Choroid plexus epithelial cell (primary cell): Measurements from ENCODE around the gene BCL7A.

Source experiments
- DNase-seq: peaks from one replicate; pipeline ENCODE4 v3.0.0-alpha.2; 2010; ENCODE audit warnings: low read depth
- H3K4me3 ChIP-seq: 2 replicates; pipeline ENCODE4 v1.5.1; 2011; ENCODE audit warnings: low read depth, mild to moderate bottlenecking, control low read depth, low read length, moderate library complexity
- TF ChIP-seq, protein P1 (sequence below): conservative IDR thresholded peaks from 2 replicates; pipeline ENCODE4 v1.5.1; 2011; ENCODE audit warnings: low read depth, mild to moderate bottlenecking, control low read depth, inconsistent platforms, low read length, moderate library complexity

The BCL7A gene

DNA sequence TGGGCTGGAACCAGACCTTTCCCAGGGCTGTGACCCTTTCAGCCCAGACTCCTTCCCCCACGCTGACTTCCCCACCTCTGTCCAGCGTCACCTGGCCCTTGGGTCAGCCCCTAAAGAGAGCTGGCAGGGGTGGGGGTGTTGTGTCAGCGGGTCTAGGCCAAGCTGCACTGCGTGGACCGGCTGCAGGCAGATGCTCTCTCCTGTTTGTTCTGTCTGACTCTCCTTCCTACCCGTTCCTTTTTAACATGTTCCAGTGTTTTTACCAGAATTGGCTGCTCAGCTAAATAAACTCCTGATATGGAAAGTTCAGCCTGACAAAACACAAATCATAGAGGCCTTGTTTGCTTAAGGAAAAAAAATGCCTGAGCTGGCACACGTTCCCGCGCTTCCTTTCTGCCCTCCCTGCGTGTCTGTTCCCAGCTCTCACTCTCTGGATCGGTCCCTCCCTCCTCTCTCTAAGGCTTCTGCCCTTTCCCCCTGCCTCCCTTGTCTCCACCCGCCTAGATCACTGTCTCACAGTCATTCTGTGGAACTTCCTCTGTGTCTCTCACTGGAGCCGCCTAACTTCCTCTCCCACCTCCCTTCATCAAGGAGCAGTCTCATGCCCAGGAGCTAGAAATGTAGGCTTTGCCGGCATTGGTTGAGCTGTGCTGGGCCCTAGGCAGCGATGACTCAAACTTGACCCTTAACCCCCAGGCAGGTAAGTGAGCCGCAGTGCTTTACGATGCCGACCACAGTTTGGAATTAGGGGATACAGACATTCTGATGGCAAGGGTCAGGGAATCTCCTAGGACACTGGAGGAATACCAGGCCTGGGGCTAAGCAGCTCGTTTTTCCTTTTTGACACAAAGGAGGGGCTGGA, 41.4 kb downstream of the BCL7A start:
- H3K4me3 ChIP-seq, result peak overlapping the region; percentile 23

DNA sequence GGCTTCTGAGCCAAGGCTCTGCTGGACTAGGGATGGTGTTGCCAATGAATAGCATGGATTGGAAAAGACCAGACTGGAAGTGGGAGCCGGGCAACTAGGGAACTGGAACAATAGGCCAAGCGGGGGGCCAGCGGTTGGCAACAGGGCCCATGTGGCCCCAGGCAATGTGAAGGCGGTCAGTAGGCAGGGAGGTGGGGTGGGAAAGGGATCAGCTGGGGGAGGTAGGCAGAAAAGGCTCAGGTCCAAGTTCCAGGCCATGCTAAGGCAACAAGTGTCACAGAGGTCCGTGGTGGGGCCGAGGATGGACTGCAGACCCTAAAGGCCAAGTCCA, 42.0 kb downstream of the BCL7A start:
- H3K4me3 ChIP-seq, result peak overlapping the region; percentile 23
- TF ChIP-seq, protein P1, sequence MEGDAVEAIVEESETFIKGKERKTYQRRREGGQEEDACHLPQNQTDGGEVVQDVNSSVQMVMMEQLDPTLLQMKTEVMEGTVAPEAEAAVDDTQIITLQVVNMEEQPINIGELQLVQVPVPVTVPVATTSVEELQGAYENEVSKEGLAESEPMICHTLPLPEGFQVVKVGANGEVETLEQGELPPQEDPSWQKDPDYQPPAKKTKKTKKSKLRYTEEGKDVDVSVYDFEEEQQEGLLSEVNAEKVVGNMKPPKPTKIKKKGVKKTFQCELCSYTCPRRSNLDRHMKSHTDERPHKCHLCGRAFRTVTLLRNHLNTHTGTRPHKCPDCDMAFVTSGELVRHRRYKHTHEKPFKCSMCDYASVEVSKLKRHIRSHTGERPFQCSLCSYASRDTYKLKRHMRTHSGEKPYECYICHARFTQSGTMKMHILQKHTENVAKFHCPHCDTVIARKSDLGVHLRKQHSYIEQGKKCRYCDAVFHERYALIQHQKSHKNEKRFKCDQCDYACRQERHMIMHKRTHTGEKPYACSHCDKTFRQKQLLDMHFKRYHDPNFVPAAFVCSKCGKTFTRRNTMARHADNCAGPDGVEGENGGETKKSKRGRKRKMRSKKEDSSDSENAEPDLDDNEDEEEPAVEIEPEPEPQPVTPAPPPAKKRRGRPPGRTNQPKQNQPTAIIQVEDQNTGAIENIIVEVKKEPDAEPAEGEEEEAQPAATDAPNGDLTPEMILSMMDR, result no peak
- DNase-seq, result no peak

More for the DNA sequence above, 41.4 kb downstream of the BCL7A start:
- peak; percentile 77 for DNase-seq
- TF ChIP-seq, protein P1, result no peak

DNA sequence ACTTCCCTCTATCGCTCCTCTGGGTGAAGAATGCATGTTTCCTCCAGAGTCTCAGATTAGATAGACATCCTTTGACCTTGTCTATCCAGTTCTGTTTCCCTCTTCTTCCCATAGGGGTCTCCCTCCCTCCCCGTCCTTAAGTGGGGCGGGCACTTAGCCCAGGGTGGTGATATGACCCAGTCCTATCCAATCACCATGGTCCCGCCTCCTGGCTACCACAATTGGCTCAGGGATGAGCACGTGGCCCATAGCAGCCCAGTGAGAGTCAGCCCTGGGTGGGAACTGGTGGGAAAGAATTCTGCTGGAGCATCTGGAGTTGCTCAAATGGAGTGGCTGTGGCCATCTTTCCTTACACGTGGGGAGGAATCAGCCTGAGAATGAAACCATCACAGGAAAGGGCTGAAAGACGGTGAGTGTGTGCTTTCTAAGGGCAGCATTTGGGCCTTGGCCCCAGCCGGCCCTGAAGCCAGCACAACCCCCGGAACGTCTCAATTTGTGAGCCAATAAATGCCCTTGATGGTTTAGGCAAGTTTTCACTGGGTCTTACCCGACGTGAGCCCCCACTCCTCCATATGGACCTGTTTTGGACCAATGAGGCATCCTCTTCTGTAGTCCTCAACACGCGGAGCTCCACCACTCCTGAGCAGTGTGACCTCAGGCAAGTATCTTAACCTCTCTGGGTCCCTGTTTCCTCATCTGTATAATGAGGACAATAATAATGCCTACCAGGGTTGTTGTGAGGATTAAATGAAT, 42.5 kb downstream of the BCL7A start:
- peak; percentile 99 for DNase-seq
- H3K4me3 ChIP-seq, result peak overlapping the region; percentile 23
- TF ChIP-seq, protein P1, result peak; percentile 69

GRCh38 chr12:122064780-122065588, 43.3 kb downstream of the BCL7A start:
- TF ChIP-seq, protein P1, result no peak
- peak overlapping the region; percentile 32 for H3K4me3 ChIP-seq
- DNase-seq, result peak; percentile 91

DNA sequence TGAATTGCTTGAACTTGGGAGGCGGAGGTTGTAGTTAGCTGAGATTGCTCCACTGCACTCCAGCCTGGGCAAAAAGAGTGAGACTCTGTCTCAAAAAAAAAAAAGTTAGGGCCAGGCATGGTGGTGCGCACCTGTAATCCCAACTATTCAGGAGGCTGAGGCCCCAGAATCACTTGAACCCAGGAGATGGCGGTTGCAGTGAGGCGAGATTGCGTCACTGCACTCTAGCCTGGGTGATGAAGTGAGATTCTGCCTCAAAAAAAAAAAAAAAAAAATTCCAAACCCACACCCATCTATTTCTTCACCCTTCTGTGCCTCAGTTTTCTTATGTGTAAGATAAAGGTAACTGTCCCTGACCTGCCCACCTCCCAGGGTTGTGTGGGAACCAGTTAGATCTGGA, 45.9 kb downstream of the BCL7A start:
- peak overlapping the region; percentile 30 for H3K4me3 ChIP-seq
- TF ChIP-seq, protein P1, result no peak
- no peak for DNase-seq

DNA sequence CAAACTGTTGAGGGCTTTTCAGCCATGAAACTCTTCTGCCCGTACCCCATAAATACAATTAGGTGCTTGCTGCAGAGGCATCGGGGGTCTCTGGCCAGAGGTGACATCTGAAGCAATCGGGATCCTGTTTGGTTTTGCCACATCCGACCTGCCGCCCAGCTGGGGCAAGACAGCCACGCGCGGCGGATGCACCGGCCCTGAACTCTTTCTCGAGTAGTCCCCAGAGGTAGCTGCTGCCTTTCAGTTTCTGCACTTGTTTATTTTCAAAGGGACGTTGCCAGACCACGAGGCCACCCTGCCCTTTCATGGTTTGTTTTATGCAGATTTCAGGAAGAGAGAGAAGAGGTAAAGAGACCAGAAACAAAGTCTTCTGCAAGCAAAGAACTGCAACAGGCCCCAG, 46.3 kb downstream of the BCL7A start:
- H3K4me3 ChIP-seq, result peak overlapping the region; percentile 30
- TF ChIP-seq, protein P1, result peak; percentile 21
- peak; percentile 90 for DNase-seq
